WTC11 (cell line): ENCODE results near the gene CELSR2. TPM values are rescaled to one million over a fixed set of nuclear protein-coding genes. Genes with fewer than 3 reads are reported as not detected.

Source experiments
- ATAC-seq: fragments of 200-7000 bp; cut with Tn5 transposase; 2 replicates; pipeline ENCODE4 v1.10.0; 2021; ENCODE audit warnings: mild to moderate bottlenecking, moderate library complexity
- CTCF ChIA-PET: fragments of 300-600 bp; sonication (Branson Sonifier 250); formaldehyde crosslinking; loops from one replicate; lab custom pipeline; 2021; ENCODE audit warnings: antibody characterized with exemption; lab: Charles Lee
- POLR2A ChIA-PET: fragments of 350-600 bp; sonication (Branson Sonifier 250); formaldehyde crosslinking; loops from one replicate; lab custom pipeline; 2021; ENCODE audit warnings: antibody characterized with exemption; lab: Charles Lee
- DNase-seq: peaks from one replicate; pipeline ENCODE4 v3.0.0; 2021; ENCODE audit warnings: low spot score
- H3K27ac Mint-ChIP-seq: 2 replicates; pipeline ENCODE4 v1.8.0; 2021; ENCODE audit warnings: mixed read lengths
- H3K27me3 Mint-ChIP-seq: 2 replicates; pipeline ENCODE4 v1.8.0; 2021; ENCODE audit warnings: low read depth, mild to moderate bottlenecking, moderate library complexity, mixed read lengths
- H3K36me3 Mint-ChIP-seq: 2 replicates; pipeline ENCODE4 v1.8.0; 2021; ENCODE audit warnings: mixed read lengths
- H3K4me1 Mint-ChIP-seq: 2 replicates; pipeline ENCODE4 v1.8.0; 2022; ENCODE audit warnings: mixed read lengths
- H3K4me3 Mint-ChIP-seq: 2 replicates; pipeline ENCODE4 v1.8.0; 2021; ENCODE audit warnings: mild to moderate bottlenecking, moderate library complexity, mixed read lengths
- H3K9me3 Mint-ChIP-seq: 2 replicates; pipeline ENCODE4 v1.8.0; 2021; ENCODE audit warnings: mixed read lengths
- CREB1 ChIP-seq: sonication (generic); formaldehyde crosslinking; IDR thresholded peaks from 2 replicates; pipeline ENCODE4 v1.8.0; 2023; ENCODE audit warnings: mild to moderate bottlenecking, missing genetic modification reagents
- FOXK1 ChIP-seq: sonication (generic); formaldehyde crosslinking; IDR thresholded peaks from 2 replicates; pipeline ENCODE4 v1.8.0; 2022; ENCODE audit warnings: mild to moderate bottlenecking, moderate library complexity, missing genetic modification reagents
- JUN ChIP-seq: sonication (generic); formaldehyde crosslinking; IDR thresholded peaks from 2 replicates; pipeline ENCODE4 v1.8.0; 2023; ENCODE audit warnings: mild to moderate bottlenecking, missing genetic modification reagents
- KAT7 ChIP-seq: sonication (generic); formaldehyde crosslinking; IDR thresholded peaks from 2 replicates; pipeline ENCODE4 v1.8.1; 2023; ENCODE audit warnings: missing genetic modification reagents, mild to moderate bottlenecking, borderline replicate concordance
- NFATC4 ChIP-seq: fragments of 250-450 bp; sonication (Bioruptor Pico); IDR thresholded peaks from 2 replicates; pipeline ENCODE4 v1.9.0; 2021; ENCODE audit warnings: mild to moderate bottlenecking
- NFE2L1 ChIP-seq: sonication (generic); formaldehyde crosslinking; IDR thresholded peaks from 2 replicates; pipeline ENCODE4 v1.8.1; 2023; ENCODE audit warnings: missing genetic modification reagents
- PRRX2 ChIP-seq: fragments of 250-450 bp; sonication (Bioruptor Pico); IDR thresholded peaks from 2 replicates; pipeline ENCODE4 v1.8.0; 2021; ENCODE audit warnings: mild to moderate bottlenecking
- RELA ChIP-seq: sonication (generic); formaldehyde crosslinking; IDR thresholded peaks from 2 replicates; pipeline ENCODE4 v1.8.1; 2022; ENCODE audit warnings: missing genetic modification reagents, mild to moderate bottlenecking, borderline replicate concordance
- total RNA-seq: library from RNA; stranded (reverse); gene quantifications from 3 replicates; pipeline ENCODE4 v1.2.3, GENCODE V29; 2021
- TF ChIP-seq, protein P1 (sequence below): fragments of 250-450 bp; sonication (Bioruptor Pico); IDR thresholded peaks from 2 replicates; pipeline ENCODE4 v1.9.0; 2021; ENCODE audit warnings: mild to moderate bottlenecking
- TF ChIP-seq, protein P2 (sequence below): sonication (generic); formaldehyde crosslinking; IDR thresholded peaks from 2 replicates; pipeline ENCODE4 v1.8.1; 2023; ENCODE audit warnings: mild to moderate bottlenecking, missing genetic modification reagents, moderate library complexity
- TF ChIP-seq, protein P3 (sequence below): sonication (generic); formaldehyde crosslinking; IDR thresholded peaks from 2 replicates; pipeline ENCODE4 v1.8.1; 2023; ENCODE audit warnings: mild to moderate bottlenecking, moderate library complexity, missing genetic modification reagents
- TF ChIP-seq, protein P4 (sequence below): sonication (generic); formaldehyde crosslinking; IDR thresholded peaks from 2 replicates; pipeline ENCODE4 v1.8.0; 2023; ENCODE audit warnings: missing genetic modification reagents

CELSR2 gene
- total RNA-seq, 1 experiment from 2014 or later, result 31.3 TPM

DNA sequence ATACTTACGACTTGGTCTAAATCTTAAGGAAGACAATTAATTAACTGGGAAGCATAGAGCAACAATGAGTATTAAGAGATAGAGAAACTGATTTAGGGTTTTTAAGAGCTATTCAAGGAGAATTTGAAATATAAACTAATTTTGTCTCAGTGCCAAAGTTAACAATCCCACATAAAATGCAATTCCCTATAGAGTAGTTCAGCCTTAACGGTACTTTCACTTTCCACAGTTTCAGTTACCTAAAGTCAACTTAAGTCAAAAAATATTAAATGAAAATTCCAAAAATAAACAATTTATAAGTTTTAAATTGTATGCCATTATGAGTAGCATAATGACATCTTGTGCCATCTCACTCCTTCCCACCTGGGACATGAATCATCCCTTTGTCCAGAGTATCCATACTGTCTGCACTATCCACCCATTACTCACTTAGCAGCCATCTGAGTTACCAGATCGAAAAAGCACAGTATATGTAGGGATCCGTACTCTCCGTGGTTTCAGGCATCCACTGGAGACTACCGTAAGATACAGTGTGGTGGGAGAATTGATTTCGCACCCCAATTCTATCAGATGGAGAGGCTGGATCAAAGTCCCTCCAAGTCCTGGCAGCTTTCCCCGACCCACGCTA, 40.4 kb upstream of the CELSR2 start:
- no peak overlapping the region for H3K27ac Mint-ChIP-seq
- CTCF ChIA-PET, result interaction anchor here (1.1 to 1.9 kb wide), 2 partner anchors 15 to 18 kb away, joined by 5 to 8 read pairs; no protein-coding TSS in a partner anchor
- no peaks in the 10 kb centered on the region for H3K9me3 Mint-ChIP-seq
- POLR2A ChIA-PET, result no interaction called here
- DNase-seq (no peak), ATAC-seq (no peak)
- H3K36me3 Mint-ChIP-seq, result no peaks in the 10 kb centered on the region
- peaks cover 2% of the 10 kb centered on the region for H3K27me3 Mint-ChIP-seq
- no peak overlapping the region for H3K4me3 Mint-ChIP-seq
- no peak for TF ChIP-seq NFE2L1 (CRISPR knock-in tag)
- no peak for TF ChIP-seq RELA (CRISPR knock-in tag)
- TF ChIP-seq, protein P1, sequence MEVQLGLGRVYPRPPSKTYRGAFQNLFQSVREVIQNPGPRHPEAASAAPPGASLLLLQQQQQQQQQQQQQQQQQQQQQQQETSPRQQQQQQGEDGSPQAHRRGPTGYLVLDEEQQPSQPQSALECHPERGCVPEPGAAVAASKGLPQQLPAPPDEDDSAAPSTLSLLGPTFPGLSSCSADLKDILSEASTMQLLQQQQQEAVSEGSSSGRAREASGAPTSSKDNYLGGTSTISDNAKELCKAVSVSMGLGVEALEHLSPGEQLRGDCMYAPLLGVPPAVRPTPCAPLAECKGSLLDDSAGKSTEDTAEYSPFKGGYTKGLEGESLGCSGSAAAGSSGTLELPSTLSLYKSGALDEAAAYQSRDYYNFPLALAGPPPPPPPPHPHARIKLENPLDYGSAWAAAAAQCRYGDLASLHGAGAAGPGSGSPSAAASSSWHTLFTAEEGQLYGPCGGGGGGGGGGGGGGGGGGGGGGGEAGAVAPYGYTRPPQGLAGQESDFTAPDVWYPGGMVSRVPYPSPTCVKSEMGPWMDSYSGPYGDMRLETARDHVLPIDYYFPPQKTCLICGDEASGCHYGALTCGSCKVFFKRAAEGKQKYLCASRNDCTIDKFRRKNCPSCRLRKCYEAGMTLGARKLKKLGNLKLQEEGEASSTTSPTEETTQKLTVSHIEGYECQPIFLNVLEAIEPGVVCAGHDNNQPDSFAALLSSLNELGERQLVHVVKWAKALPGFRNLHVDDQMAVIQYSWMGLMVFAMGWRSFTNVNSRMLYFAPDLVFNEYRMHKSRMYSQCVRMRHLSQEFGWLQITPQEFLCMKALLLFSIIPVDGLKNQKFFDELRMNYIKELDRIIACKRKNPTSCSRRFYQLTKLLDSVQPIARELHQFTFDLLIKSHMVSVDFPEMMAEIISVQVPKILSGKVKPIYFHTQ (CRISPR knock-in tag), result no peak
- TF ChIP-seq, protein P2, sequence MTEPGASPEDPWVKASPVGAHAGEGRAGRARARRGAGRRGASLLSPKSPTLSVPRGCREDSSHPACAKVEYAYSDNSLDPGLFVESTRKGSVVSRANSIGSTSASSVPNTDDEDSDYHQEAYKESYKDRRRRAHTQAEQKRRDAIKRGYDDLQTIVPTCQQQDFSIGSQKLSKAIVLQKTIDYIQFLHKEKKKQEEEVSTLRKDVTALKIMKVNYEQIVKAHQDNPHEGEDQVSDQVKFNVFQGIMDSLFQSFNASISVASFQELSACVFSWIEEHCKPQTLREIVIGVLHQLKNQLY (CRISPR knock-in tag), result no peak
- no peak for TF ChIP-seq JUN
- H3K4me1 Mint-ChIP-seq, result 0 out of 2 replicates have a peak, but pooled peaks cover 4% of the 10 kb centered on the region

DNA sequence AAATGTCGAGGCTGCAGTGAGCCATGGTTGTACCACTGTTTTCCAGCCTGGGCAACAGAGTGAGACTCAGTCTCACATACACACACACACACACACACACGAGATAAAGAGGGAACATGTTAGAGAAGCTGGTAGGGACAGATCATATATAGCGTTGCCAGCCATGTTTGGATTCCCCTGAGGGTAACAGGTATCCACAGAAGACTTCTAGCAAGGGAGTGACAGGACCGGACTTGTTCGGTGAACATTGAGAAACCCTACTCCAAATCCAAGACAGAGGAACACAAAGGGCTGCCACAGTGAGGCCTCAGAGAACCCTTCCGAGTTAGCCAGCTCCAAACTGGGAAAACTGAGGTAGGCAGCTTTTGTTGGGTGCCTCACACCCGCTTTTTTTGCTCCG, 39.3 kb upstream of the CELSR2 start:
- ChIA-PET CTCF (interaction anchor here (0.9 to 3.0 kb wide), 3 partner anchors 9 to 19 kb away, joined by 3 to 16 read pairs (median 8); no protein-coding TSS in a partner anchor), POLR2A (no interaction called here)
- Mint-ChIP-seq H3K27ac (no peak overlapping the region), H3K9me3 (no peaks in the 10 kb centered on the region), H3K36me3 (no peaks in the 10 kb centered on the region), H3K4me1 (peaks cover 11% of the 10 kb centered on the region), H3K4me3 (no peak overlapping the region), H3K27me3 (peaks cover 2% of the 10 kb centered on the region)
- DNase-seq (no peak), ATAC-seq (no peak)
- no peak for TF ChIP-seq FOXK1 (CRISPR knock-in tag)

DNA sequence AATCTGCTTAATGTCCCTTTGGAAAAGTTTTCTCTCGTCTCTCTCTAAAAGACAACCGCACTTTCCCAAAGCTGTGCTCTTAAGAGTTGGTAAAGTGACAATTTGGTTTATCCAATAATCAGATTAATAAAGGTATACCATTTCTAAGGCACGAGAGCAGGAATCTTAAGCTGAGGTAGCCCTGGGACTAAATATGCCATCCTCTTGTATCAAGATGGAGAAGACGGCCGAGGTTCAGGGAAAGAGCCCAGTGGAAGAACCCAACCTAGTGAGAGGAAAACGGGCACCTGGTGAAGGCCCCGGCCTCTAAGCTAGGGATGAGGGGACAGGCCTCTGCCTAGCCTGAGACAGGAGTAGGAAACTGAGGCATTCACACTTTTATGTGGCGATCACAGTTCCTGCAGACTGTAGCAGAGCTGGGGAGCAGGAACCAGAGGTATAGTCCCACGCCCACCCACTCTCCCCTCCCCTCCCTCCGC, 36.0 kb upstream of the CELSR2 start:
- ChIA-PET POLR2A (interaction anchor here (0.5 to 3.5 kb wide), 7 partner anchors 16 to 137 kb away, joined by 3 to 31 read pairs (median 4); partner anchors contain the start of gene TAF13), CTCF (interaction anchor here (0.7 to 3.4 kb wide), 13 partner anchors 9 to 186 kb away, joined by 3 to 36 read pairs (median 4); partner anchors contain the start of genes CELSR2 and PSRC1)
- peaks cover under 1% of the 10 kb centered on the region for H3K9me3 Mint-ChIP-seq

More for the DNA sequence above, 36.0 kb upstream of the CELSR2 start:
- DNase-seq (no peak), ATAC-seq (peak; percentile 12; the same call in 1 of the 2 replicates)
- Mint-ChIP-seq H3K4me1 (peaks cover 21% of the 10 kb centered on the region), H3K27ac (no peak overlapping the region), H3K27me3 (peaks cover 2% of the 10 kb centered on the region; the same call in 1 of the 2 replicates), H3K36me3 (peaks cover 7% of the 10 kb centered on the region)
- no peak for TF ChIP-seq CREB1
- TF ChIP-seq PRRX2 (CRISPR knock-in tag), result no peak
- TF ChIP-seq, protein P3, sequence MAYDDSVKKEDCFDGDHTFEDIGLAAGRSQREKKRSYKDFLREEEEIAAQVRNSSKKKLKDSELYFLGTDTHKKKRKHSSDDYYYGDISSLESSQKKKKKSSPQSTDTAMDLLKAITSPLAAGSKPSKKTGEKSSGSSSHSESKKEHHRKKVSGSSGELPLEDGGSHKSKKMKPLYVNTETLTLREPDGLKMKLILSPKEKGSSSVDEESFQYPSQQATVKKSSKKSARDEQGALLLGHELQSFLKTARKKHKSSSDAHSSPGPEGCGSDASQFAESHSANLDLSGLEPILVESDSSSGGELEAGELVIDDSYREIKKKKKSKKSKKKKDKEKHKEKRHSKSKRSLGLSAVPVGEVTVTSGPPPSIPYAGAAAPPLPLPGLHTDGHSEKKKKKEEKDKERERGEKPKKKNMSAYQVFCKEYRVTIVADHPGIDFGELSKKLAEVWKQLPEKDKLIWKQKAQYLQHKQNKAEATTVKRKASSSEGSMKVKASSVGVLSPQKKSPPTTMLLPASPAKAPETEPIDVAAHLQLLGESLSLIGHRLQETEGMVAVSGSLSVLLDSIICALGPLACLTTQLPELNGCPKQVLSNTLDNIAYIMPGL (CRISPR knock-in tag), result no peak
- no peak for TF ChIP-seq KAT7
- TF ChIP-seq, protein P4, sequence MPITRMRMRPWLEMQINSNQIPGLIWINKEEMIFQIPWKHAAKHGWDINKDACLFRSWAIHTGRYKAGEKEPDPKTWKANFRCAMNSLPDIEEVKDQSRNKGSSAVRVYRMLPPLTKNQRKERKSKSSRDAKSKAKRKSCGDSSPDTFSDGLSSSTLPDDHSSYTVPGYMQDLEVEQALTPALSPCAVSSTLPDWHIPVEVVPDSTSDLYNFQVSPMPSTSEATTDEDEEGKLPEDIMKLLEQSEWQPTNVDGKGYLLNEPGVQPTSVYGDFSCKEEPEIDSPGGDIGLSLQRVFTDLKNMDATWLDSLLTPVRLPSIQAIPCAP (CRISPR knock-in tag), result no peak
- TF ChIP-seq NFATC4, result no peak
- TF ChIP-seq, all 79 proteins: peak for 0
- peak overlapping the region; percentile 99 for H3K4me3 Mint-ChIP-seq
